ENCODE data around the gene SLC13A3.

The SLC13A3 gene

DNA sequence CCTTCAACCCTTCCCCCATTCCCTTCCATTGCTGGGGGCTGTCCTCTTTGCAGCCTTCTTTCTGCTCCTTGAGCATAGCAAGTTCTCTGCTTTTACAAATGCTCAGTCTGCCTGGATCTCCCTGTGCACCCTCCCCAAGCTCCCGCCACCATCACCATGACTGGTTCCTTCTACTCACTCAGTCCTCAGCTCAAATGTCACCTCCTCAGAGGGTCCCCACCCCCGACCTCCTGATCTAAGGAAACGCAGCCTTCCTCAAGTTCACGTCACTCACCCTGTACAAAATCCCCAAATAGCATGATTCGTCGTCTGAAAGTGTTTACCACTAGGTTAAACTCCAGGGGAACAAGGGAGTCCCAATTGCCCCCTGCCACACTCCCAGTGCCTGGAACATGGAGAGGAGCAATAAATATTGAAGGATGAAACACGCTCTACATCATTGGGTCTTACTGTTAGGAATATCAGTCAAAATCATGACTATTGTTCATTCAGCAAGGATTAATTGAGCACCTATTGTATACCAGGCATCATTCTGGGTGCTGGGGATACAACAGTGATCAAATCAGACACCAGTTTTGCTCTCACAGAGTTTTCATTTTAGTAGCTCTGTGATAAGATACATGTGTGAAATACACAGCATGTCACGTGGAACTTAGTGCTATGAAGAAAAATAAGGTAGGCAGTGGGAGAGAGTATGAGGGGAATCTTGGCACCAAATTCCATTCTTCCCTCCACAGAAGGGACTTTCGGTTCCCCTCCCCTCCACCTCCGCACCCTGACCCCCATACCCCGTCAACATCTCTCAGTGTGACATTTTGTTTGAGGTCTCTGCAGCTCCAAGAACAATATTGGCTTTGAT is 22.4 kb upstream of the SLC13A3 start:
- H3K4me3 ChIP-seq (ENCODE audit: control insufficient read depth, low read depth, low read length): no peak overlapping the region
- no peak for DNase-seq (ENCODE audit: low read depth)
- no peak for TF ChIP-seq CTCF (conservative IDR thresholded peaks at IDR 0.05; ENCODE audit: control insufficient read depth, insufficient read depth, low read depth, low read length)

GRCh38 chr20:46672543-46673148 is 21.4 kb upstream of the SLC13A3 start:
- H3K4me3 ChIP-seq (ENCODE audit: control insufficient read depth, low read depth, low read length): no peak overlapping the region
- DNase-seq (ENCODE audit: low read depth): no peak
- no peak for TF ChIP-seq CTCF (conservative IDR thresholded peaks at IDR 0.05; ENCODE audit: control insufficient read depth, insufficient read depth, low read depth, low read length)

DNA sequence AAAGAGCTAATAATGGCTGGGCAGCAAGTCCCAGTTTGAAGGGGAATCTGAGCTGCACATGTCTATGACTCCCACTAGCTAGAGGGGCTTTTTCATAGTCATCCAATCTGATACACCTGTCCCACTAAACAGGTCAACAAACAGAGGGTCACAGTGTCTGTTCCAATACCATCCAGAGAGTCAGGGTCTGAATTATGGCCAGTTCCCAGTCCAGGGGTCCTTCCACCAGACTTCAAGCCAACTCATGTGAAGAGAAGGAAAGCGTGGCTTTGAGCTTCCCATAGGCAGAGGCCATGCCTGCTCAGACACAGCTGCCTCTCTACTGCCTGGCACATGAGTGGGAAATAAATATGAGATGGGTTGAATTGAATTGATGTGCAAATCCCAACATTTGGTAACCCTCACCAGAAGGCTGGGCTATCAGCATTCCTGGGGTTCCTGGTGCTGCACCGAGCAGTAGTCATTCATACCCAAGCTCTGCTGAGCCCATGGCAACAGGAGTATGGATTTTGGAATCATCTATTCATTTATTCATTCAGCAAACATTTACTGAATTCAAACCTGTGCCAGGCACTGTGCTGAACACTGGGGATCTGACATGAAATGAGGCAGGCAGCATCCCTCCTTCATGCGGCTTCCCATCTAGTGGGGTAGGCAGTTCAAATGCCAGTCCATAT is 20.7 kb upstream of the SLC13A3 start:
- H3K4me3 ChIP-seq (ENCODE audit: control insufficient read depth, low read depth, low read length): no peak overlapping the region
- DNase-seq (ENCODE audit: low read depth): no peak
- TF ChIP-seq CTCF (conservative IDR thresholded peaks at IDR 0.05; ENCODE audit: control insufficient read depth, insufficient read depth, low read depth, low read length): no peak

GRCh38 chr20:46670585-46671584 is 19.6 kb upstream of the SLC13A3 start:
- no peak for TF ChIP-seq CTCF (conservative IDR thresholded peaks at IDR 0.05; ENCODE audit: control insufficient read depth, insufficient read depth, low read depth, low read length)
- no peak overlapping the region for H3K4me3 ChIP-seq (ENCODE audit: control insufficient read depth, low read depth, low read length)
- no peak for DNase-seq (ENCODE audit: low read depth)

DNA sequence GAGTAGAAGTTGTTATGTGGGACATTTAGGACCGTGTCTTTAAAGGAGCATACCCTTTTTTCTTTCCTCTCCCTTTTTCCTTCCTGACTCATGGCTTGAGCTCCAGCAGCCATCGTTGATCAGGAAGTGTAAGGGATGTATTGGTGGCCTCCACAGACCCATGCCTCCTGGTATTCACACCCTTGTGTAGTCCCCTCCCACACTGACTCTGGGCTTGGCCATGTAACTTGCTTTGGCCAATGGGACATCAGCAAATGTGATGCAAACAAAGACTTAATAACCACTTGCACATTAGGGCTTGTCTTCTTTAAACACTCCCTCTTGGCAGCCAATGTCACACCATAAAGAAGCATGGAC is 18.9 kb upstream of the SLC13A3 start:
- no peak for TF ChIP-seq CTCF (conservative IDR thresholded peaks at IDR 0.05; ENCODE audit: control insufficient read depth, insufficient read depth, low read depth, low read length)
- H3K4me3 ChIP-seq (ENCODE audit: control insufficient read depth, low read depth, low read length): no peak overlapping the region
- DNase-seq (ENCODE audit: low read depth): no peak
